Activated naive CD4-positive, alpha-beta T cell treated with Interleukin-2 at 50 U/mL for 16 hours (primary cell): Measurements from ENCODE around the gene SAP30BP.

Source experiments
- DNase-seq: peaks from one replicate; pipeline ENCODE4 v3.0.0-alpha.2; 2020

The SAP30BP gene

DNA sequence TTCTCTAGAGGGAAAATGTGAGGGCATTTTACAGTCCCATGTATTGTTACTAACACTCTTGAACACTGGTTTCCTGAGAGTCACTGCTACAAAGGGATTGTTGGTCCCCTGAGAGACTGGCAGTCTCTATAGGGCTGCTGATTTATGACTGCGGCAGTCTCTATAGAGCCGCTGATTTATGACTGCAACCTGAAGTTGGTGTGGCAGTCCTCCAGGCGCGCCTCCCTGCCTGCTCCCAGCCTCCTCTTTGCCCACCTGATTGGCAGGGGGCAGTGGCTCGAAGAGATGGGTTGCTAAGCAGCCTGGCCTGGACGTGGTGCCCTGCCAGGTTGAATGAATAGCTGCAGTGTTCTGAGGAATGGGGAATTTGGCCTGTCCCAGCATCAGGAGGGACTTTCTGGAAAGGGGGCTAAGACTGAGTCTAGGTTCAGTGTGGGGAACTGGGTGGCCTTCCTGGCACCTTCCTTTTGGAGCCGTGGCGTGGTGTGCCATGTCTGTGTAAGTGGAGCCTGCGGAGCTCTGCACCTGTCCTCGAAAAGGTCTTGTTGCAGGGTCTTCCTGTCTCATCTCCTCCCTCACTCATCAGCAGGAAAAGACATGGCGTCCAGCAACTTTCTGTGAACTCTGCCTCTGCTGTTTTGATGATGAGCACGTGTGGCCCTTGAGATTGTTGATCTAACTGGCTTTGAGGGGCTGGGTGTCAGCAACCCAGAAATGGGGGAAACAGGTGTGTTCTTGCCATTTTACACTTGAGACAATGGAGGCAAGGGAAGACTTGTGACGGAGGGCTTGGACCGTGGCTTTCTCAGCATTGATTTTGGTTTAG is 24.9 kb downstream of the SAP30BP start:
- DNase-seq, result no peak

DNA sequence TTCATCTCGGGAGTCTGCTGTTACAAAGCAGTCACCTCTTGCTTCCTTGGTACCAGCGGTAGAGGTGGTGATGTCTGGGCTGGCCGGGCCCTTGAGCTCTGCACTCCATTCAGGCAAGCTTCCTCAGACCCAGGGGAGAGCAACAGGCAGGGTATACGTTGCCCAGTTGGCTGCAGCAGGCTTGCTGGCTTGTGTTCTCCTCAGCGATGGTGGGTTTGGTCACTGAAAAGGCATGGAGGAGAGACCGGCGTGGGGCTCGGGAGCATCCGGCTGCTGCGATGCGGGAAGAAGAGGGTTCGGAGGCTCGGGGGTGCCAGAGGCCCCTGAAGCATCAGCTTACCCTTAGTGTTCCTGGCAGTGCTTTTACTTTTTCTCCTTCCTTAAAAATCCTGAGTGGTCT is 25.8 kb downstream of the SAP30BP start:
- no peak for DNase-seq

GRCh38 chr17:75693500-75694481 is 26.7 kb downstream of the SAP30BP start:
- no peak for DNase-seq

DNA sequence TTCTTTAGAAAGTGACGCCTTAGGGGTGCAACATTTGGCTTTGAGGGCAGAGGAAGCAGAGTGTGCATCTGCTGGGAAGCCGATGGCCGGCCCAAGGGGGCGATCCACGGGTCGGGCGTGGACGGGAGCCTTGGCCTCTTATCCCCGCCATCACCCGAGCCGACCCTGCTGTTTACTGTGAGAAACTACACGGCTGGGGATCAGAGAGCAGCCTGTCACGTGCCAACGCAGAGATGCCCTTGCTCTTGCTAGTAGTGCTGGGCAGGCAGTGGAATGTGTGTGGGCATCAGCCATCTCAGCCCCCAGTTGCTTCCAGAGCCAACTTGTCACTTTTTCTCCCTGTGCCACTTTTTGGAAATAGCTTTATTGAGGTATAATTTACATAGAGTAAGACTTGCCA is 27.4 kb downstream of the SAP30BP start:
- DNase-seq, result no peak

- DNase-seq, result no peak
These were observed 28.1 kb downstream of the SAP30BP start for GRCh38 chr17:75695141-75695829.

DNA sequence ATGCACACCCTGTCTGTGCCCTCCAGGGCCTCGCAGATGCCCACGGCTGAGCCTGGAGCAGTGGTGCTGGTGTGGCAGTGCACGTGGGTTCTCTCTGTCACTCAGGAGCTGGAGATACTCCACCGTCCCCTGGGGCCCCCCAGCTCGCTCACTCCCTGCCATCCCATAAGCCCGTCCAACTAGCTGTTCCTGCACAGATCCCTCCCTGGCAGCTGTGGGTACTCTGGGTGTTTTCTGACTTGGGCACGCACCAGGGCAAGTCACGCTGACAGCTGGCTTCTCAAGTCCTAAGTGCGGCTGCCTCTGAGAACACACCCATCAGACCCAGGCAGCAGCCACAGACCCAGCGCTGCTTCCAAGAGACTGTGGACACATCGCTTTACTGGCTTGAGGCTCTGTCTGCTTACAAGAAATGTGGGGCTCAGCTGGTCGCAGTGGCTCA is 28.7 kb downstream of the SAP30BP start:
- DNase-seq, result no peak

- DNase-seq, result no peak
These were observed 30.6 kb downstream of the SAP30BP start for GRCh38 chr17:75697651-75698291.

DNA sequence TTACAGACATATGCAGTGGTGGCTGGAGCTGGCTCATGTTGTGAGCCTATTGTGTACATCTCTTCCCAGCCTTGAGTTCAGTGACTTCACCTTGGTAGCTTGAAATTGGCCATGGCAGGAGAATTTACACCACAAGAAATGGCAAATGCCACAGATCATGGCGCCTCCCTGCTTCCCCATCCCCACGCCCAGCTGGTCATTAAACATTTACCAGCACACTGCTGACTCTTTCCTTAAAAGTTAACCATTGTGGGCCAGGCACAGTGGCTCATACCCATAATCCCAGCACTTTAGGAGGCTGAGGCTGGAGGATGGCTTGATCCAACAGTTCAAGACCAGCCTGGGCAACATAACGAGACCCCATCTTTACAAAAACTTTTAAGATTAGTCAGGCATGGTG is 31.5 kb downstream of the SAP30BP start:
- no peak for DNase-seq

DNA sequence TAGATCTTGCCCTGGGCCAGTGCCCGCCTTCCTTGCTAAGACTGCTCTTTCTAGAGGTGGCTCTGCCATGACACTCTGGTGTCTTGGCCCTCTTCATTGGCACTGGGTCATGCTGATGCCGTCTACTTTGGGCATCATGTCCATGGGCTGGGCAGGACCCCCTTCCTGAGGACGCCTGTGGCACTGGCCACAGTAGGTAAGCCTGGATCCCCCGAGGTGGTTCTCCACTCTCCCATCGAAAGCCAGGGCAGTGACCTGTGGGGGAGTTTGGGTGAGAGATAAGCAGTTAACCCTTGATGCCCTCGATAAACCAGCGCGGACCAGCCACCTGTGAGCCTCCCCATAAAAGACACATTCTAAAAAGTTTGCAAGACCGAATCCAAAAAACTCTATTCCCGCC is 34.1 kb downstream of the SAP30BP start:
- no peak for DNase-seq

GRCh38 chr17:75703191-75703590 is 36.1 kb downstream of the SAP30BP start:
- DNase-seq, result no peak

GRCh38 chr17:75703591-75703990 is 36.5 kb downstream of the SAP30BP start:
- DNase-seq, result no peak

- no peak for DNase-seq
These were observed 38.1 kb downstream of the SAP30BP start for GRCh38 chr17:75704963-75705875.

DNA sequence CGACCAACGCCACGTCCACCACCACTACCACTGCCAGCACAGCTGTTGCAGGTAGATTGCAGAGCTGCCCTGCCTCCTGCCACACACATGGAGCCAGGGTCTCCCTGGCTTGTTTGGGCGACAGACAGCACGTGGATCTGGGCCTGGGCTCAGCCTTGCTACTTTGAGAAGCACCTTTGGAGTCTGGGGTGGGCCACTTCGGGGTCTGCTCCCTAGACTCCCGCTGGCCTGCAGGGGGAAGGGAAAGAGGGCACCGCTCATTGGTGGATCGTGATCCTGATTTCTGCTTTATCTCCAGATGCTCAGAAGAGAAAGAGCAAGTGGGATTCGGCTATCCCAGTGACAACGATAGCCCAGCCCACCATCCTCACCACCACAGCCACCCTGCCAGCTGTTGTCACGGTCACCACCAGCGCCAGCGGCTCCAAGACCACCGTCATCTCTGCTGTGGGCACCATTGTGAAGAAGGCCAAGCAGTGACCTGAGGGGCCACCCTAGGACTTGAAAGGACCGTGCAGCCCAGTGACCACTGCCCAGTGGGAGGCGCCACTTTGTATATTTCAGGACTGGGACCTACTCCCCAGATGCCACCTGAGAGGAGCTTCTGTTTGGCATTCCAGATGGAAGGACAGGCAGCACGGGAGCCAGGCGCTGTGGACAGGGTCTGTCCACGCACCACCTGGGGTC is 39.0 kb downstream of the SAP30BP start:
- no peak for DNase-seq

DNA sequence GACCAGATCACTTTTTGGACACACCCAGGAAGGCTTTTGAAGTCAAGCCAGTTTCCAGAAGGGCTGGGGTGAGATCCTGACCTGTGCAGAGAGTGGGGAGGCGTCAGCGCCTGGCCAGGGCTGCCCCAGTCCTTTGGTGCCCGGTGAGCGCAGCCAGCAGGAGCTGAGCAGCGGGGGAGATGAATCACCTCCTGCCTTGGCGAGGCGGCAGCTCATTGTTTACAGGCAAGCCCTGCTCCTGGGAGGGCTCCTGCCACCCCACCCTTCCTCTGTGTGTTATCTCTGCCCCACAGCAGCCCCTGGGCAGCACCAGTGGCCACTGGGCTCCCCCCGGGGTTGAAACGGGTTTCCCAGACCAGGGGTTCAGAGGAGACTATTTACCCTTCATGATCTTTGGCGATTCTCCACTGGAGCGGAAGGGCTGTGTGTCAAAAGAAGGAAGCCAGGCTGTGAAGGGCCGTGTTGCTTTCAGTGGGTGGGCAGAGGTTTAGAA is 40.0 kb downstream of the SAP30BP start:
- DNase-seq, result no peak

DNA sequence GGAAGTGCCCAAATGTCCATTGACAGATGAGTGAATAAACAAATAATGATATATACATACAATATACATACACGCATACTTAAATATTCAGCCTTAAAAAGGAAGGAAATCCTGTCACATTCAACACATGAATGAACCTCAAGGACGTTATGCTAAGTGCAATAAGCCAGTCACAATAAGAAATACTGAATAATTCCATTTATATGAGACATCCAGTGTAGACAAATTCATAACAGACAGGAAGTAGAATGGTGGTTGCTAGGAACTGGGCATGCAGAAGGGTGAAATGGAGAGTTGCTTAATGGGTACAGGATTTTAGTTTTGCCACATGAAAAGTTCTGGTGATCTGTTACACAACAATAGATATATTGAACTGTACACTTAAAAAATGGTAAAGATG is 45.3 kb downstream of the SAP30BP start:
- no peak for DNase-seq

GRCh38 chr17:75719732-75720131 is 52.6 kb downstream of the SAP30BP start:
- no peak for DNase-seq

- peak; percentile 54 for DNase-seq
These were observed 53.7 kb downstream of the SAP30BP start, which contains the start of gene ITGB4 for GRCh38 chr17:75720656-75721462. Gene ITGB4, plus strand, starts transcription at chr17:75721459. Its CDS starts 3,245 bp downstream, at chr17:75724704.

- DNase-seq, result no peak
These were observed 54.4 kb downstream of the SAP30BP start for GRCh38 chr17:75721463-75722011.

DNA sequence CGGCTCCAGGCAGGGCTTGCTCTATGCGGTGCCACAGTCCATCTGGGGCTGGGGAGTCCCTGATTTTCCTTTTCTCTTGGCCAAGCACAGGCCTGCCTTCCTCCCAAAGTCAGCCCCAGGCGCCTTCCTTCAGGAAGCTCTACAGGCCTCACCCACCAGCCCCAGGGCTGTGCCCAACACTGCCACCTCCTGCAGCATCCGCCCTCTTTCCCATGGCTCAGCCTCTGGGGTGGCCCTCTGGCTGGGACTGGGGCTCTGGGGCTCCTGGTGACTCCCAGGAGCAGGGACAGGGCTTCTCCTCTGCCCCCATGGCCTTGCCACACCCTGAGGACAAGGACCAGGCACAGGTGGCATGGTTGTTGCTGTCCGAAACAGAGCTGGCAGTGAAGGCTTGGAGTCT is 54.9 kb downstream of the SAP30BP start:
- DNase-seq, result no peak
